Naive thymus-derived CD4-positive, alpha-beta T cell (primary cell): ENCODE measurements around the gene DAPP1. TPM values are rescaled to one million over a fixed set of nuclear protein-coding genes. Genes with fewer than 3 reads are reported as not detected.
"Not testable (repeated sequence)": the region's sequence is repeated elsewhere in the genome, so short reads cannot be mapped to it uniquely, and the experiment has no call there.

Experiments used
- ATAC-seq: fragments of 150-1000 bp; cut with Tn5 transposase; 2 replicates; pipeline ENCODE4 v1.10.0; 2021; ENCODE audit warnings: mild to moderate bottlenecking, moderate library complexity
- CTCF ChIA-PET: fragments of 350-600 bp; sonication (Branson Sonifier 250); formaldehyde crosslinking; loops from one replicate; lab custom pipeline; 2021; ENCODE audit warnings: antibody characterized with exemption; lab: Charles Lee
- POLR2A ChIA-PET: fragments of 350-600 bp; sonication (Branson Sonifier 250); formaldehyde crosslinking; loops from one replicate; lab custom pipeline; 2021; ENCODE audit warnings: antibody characterized with exemption, inconsistent platforms; lab: Charles Lee
- DNase-seq, 9 donors: peaks; one replicate each; pipeline versions ENCODE4 v3.0.0 to v3.0.0-alpha.2; 2020 to 2022; ENCODE audit warnings: mixed read lengths in 1 of 9
- H3K27ac ChIP-seq: one replicate; pipeline ENCODE4 v1.7.0; 2013; ENCODE audit warnings: mild to moderate bottlenecking, low read depth, low read length, moderate library complexity
- H3K27me3 ChIP-seq, 2 donors: one replicate each; pipeline ENCODE4 v1.7.0; 2013; ENCODE audit warnings: low read length in 2 of 2, mild to moderate bottlenecking in 2 of 2, moderate library complexity in 2 of 2; ENCODE audit not compliant: control insufficient read depth in 2 of 2, insufficient read depth in 2 of 2
- H3K36me3 ChIP-seq, 3 experiments: 1 replicate in 2 of 3; 2 replicates in 1 of 3; pipeline ENCODE4 v1.7.0; 2013; ENCODE audit warnings: low read length in 3 of 3, mild to moderate bottlenecking in 3 of 3, moderate library complexity in 1 of 3; ENCODE audit not compliant: insufficient read depth in 3 of 3, control insufficient read depth in 2 of 3
- H3K4me1 ChIP-seq, 2 donors: one replicate each; pipeline ENCODE4 v1.7.0; 2013; ENCODE audit warnings: low read length in 2 of 2, mild to moderate bottlenecking in 2 of 2, moderate library complexity in 1 of 2; ENCODE audit not compliant: control insufficient read depth in 2 of 2, insufficient read depth in 2 of 2
- H3K4me3 ChIP-seq: 2 replicates; pipeline ENCODE4 v1.7.0; 2013; ENCODE audit warnings: mild to moderate bottlenecking, low read length
- H3K9me3 ChIP-seq, 3 experiments: 1 replicate in 2 of 3; 2 replicates in 1 of 3; pipeline ENCODE4 v1.7.0; 2013; ENCODE audit warnings: low read length in 3 of 3; ENCODE audit not compliant: control insufficient read depth in 2 of 3
- H3K27ac Mint-ChIP-seq, 9 donors: one replicate each; pipeline ENCODE4 v1.8.0; 2020 to 2022; ENCODE audit warnings: mixed read lengths in 9 of 9, mild to moderate bottlenecking in 8 of 9, moderate library complexity in 5 of 9, inconsistent platforms in 2 of 9
- H3K27me3 Mint-ChIP-seq, 5 donors: one replicate each; pipeline ENCODE4 v1.8.0; 2021 to 2022; ENCODE audit warnings: mixed read lengths in 5 of 5, mild to moderate bottlenecking in 1 of 5
- H3K36me3 Mint-ChIP-seq, 5 donors: one replicate each; pipeline ENCODE4 v1.8.0; 2020 to 2022; ENCODE audit warnings: mixed read lengths in 5 of 5, mild to moderate bottlenecking in 3 of 5, inconsistent platforms in 1 of 5
- H3K4me1 Mint-ChIP-seq, 7 donors: one replicate each; pipeline ENCODE4 v1.8.0; 2020 to 2022; ENCODE audit warnings: mixed read lengths in 7 of 7, mild to moderate bottlenecking in 3 of 7, inconsistent platforms in 1 of 7
- H3K4me3 Mint-ChIP-seq, 10 donors: one replicate each; pipeline ENCODE4 v1.8.0; 2020 to 2022; ENCODE audit warnings: mild to moderate bottlenecking in 10 of 10, mixed read lengths in 10 of 10, moderate library complexity in 6 of 10, inconsistent platforms in 2 of 10
- H3K9me3 Mint-ChIP-seq, 11 donors: one replicate each; pipeline ENCODE4 v1.8.0; 2020 to 2022; ENCODE audit warnings: mixed read lengths in 11 of 11, mild to moderate bottlenecking in 4 of 11, inconsistent platforms in 1 of 11, moderate library complexity in 1 of 11
- intact Hi-C, 2 donors: fragments of 100-400 bp; cut with micrococcal nuclease; formaldehyde crosslinking; loops; one replicate each; pipeline ENCODE4 v1.15.1; 2023
- polyA plus RNA-seq, 2 donors: library from polyadenylated mRNA; unstranded; fragments of 300-500 nt; fragmentation: Illumina TruSeq; gene quantifications; one replicate each; pipeline ENCODE4 v1.2.3, GENCODE V29; 2021
- total RNA-seq, 6 experiments: library from RNA in 5 of 6; stranded (reverse) in 5 of 6; gene quantifications; 1 replicate in 5 of 6; 2 replicates in 1 of 6; pipeline ENCODE4 v1.2.3 and lab custom pipeline; 2021 to 2026

The DAPP1 gene
- total and polyA plus RNA-seq, 7 experiments from 2014 or later: 10.9 to 49.6 (median 20.7) TPM

- peaks cover 7 to 31% (median 26%) of the 10 kb centered on the region in 5 donors for H3K36me3 Mint-ChIP-seq
- CTCF ChIA-PET: interaction anchor here (0.9 kb wide), 1 partner anchor 17 kb away, joined by 4 read pairs; no protein-coding TSS in a partner anchor
Observed at GRCh38 chr4:99826016-99826415, 9.4 kb downstream of the DAPP1 start.

GRCh38 chr4:99827454-99827853 is 10.8 kb downstream of the DAPP1 start:
- CTCF ChIA-PET: no interaction called here
- Histone ChIP-seq H3K4me3 (no peak overlapping the region), H3K27me3 (no peaks in the 10 kb centered on the region), H3K36me3 (no peaks in the 10 kb centered on the region), H3K9me3 (no peaks in the 10 kb centered on the region), H3K27ac (no peak overlapping the region), H3K4me1 (no peaks in the 10 kb centered on the region)
- POLR2A ChIA-PET: no interaction called here
- ATAC-seq: peak; percentile 57
- DNase-seq: no peak
- intact Hi-C loops: no loop called here
- Mint-ChIP-seq H3K9me3 (peaks cover 0 to 5% (median 0%) of the 10 kb centered on the region in 11 donors), H3K27ac (peak overlapping the region in 1 of 9 donors; percentile 20), H3K4me3 (no peak overlapping the region), H3K4me1 (peaks cover 22 to 71% (median 47%) of the 10 kb centered on the region in 7 donors), H3K36me3 (peaks cover 6 to 29% (median 26%) of the 10 kb centered on the region in 5 donors), H3K27me3 (no peaks in the 10 kb centered on the region)

More at GRCh38 chr4:99826016-99826415, 9.4 kb downstream of the DAPP1 start:
- no peak overlapping the region for H3K4me3 Mint-ChIP-seq
- peaks cover 0 to 8% (median 0%) of the 10 kb centered on the region in 11 donors for H3K9me3 Mint-ChIP-seq
- H3K4me3 ChIP-seq: no peak overlapping the region
- no peaks in the 10 kb centered on the region for H3K36me3 ChIP-seq
- H3K27ac Mint-ChIP-seq: peak overlapping the region in 1 of 9 donors; percentile 60
- DNase-seq (no peak), ATAC-seq (no peak)
- no peaks in the 10 kb centered on the region for H3K27me3 ChIP-seq
- H3K27ac ChIP-seq: no peak overlapping the region
- peaks cover 0 to 4% of the 10 kb centered on the region in 2 donors for H3K4me1 ChIP-seq
- no peaks in the 10 kb centered on the region for H3K9me3 ChIP-seq
- peaks cover 30 to 74% (median 61%) of the 10 kb centered on the region in 7 donors for H3K4me1 Mint-ChIP-seq
- no peaks in the 10 kb centered on the region for H3K27me3 Mint-ChIP-seq
- intact Hi-C loops: no loop called here
- POLR2A ChIA-PET: interaction anchor here (0.9 kb wide), 1 partner anchor 9 kb away, joined by 3 read pairs; the partner anchor contains the start of gene DAPP1

GRCh38 chr4:99827857-99828256 is 11.2 kb downstream of the DAPP1 start:
- intact Hi-C loops: loop anchor here in 1 of 2 donors (1.0 kb wide), 1 partner anchor 12 kb away; the partner anchor contains the start of gene DAPP1
- H3K4me3 Mint-ChIP-seq: no peak overlapping the region
- H3K4me3 ChIP-seq: no peak overlapping the region
- peak overlapping the region in 1 of 9 donors; percentile 20 for H3K27ac Mint-ChIP-seq
- peaks cover 6 to 26% (median 22%) of the 10 kb centered on the region in 5 donors for H3K36me3 Mint-ChIP-seq
- no peak for DNase-seq
- H3K4me1 ChIP-seq: no peaks in the 10 kb centered on the region
- no peak overlapping the region for H3K27ac ChIP-seq
- ATAC-seq: no peak
- H3K27me3 Mint-ChIP-seq: no peaks in the 10 kb centered on the region
- POLR2A ChIA-PET: interaction anchor here (0.9 kb wide), 1 partner anchor 53 kb away, joined by 4 read pairs; no protein-coding TSS in a partner anchor
- H3K27me3 ChIP-seq: no peaks in the 10 kb centered on the region
- H3K36me3 ChIP-seq: no peaks in the 10 kb centered on the region
- peaks cover 0 to 5% (median 0%) of the 10 kb centered on the region in 11 donors for H3K9me3 Mint-ChIP-seq
- peaks cover 18 to 67% (median 44%) of the 10 kb centered on the region in 7 donors for H3K4me1 Mint-ChIP-seq
- no peaks in the 10 kb centered on the region for H3K9me3 ChIP-seq
- CTCF ChIA-PET: no interaction called here

- Mint-ChIP-seq H3K9me3 (peaks cover 0 to 5% (median 0%) of the 10 kb centered on the region in 11 donors), H3K4me3 (no peak overlapping the region), H3K36me3 (peaks cover 6 to 25% (median 20%) of the 10 kb centered on the region in 5 donors), H3K27ac (no peak overlapping the region), H3K27me3 (no peaks in the 10 kb centered on the region), H3K4me1 (peaks cover 16 to 64% (median 45%) of the 10 kb centered on the region in 7 donors)
- H3K27me3 ChIP-seq: no peaks in the 10 kb centered on the region
- ATAC-seq: no peak
- intact Hi-C loops: loop anchor here in 1 of 2 donors (1.0 kb wide), 1 partner anchor 12 kb away; the partner anchor contains the start of gene DAPP1
- ChIA-PET CTCF (no interaction called here), POLR2A (interaction anchor here (0.9 kb wide), 1 partner anchor 52 kb away, joined by 4 read pairs; no protein-coding TSS in a partner anchor)
- no peak for DNase-seq
- no peak overlapping the region for H3K4me3 ChIP-seq
- H3K9me3 ChIP-seq: no peaks in the 10 kb centered on the region
- no peak overlapping the region for H3K27ac ChIP-seq
- no peaks in the 10 kb centered on the region for H3K4me1 ChIP-seq
- H3K36me3 ChIP-seq: no peaks in the 10 kb centered on the region
Observed at GRCh38 chr4:99828477-99828876, 11.8 kb downstream of the DAPP1 start.

DNA sequence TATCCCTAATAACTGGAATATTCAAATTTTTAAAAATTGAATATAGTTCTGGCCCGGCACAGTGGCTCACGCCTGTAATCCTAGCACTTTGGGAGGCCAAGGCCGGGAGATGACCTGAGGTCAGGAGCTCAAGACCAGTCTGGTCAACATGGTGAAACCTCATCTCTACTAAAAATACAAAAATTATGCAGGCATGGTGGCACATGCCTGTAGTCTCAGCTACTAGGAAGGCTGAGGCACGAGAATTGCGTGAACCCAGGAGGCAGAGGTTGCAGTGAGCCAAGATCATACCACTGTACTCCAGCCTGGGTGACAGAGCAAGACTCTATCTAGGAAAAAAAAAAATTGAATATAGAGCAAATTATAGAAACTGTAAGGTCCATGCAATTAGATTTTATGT is 13.4 kb downstream of the DAPP1 start:
- H3K27ac ChIP-seq, H3K4me3 ChIP-seq, H3K27ac Mint-ChIP-seq, H3K36me3 ChIP-seq, H3K4me1 ChIP-seq, ATAC-seq, H3K27me3 Mint-ChIP-seq, intact Hi-C loops, H3K9me3 Mint-ChIP-seq, H3K4me3 Mint-ChIP-seq, H3K9me3 ChIP-seq, H3K27me3 ChIP-seq, DNase-seq: not testable (repeated sequence)
- peaks cover 12 to 49% (median 32%) of the 10 kb centered on the region in 7 donors for H3K4me1 Mint-ChIP-seq
- ChIA-PET CTCF (interaction anchor here (0.6 to 1.0 kb wide), 3 partner anchors 18 to 21 kb away, joined by 3 to 5 read pairs (median 5); no protein-coding TSS in a partner anchor), POLR2A (interaction anchor here (0.6 to 1.1 kb wide), 5 partner anchors 9 to 1242 kb away, joined by 3 read pairs; partner anchors contain the start of gene LAMTOR3)
- H3K36me3 Mint-ChIP-seq: peaks cover 4 to 21% (median 12%) of the 10 kb centered on the region in 5 donors

- H3K9me3 Mint-ChIP-seq: no peaks in the 10 kb centered on the region
- H3K4me1 ChIP-seq: no peaks in the 10 kb centered on the region
- no peak overlapping the region for H3K27ac Mint-ChIP-seq
- DNase-seq (no peak), ATAC-seq (no peak)
- H3K4me3 Mint-ChIP-seq: no peak overlapping the region
- H3K27me3 ChIP-seq: no peaks in the 10 kb centered on the region
- H3K4me3 ChIP-seq: no peak overlapping the region
- no peaks in the 10 kb centered on the region for H3K9me3 ChIP-seq
- H3K27me3 Mint-ChIP-seq: no peaks in the 10 kb centered on the region
- peaks cover 8 to 30% (median 24%) of the 10 kb centered on the region in 5 donors for H3K36me3 Mint-ChIP-seq
- H3K36me3 ChIP-seq: peaks cover 0 to 17% (median 11%) of the 10 kb centered on the region in 3 experiments
- intact Hi-C loops: no loop called here
- POLR2A ChIA-PET: no interaction called here
- H3K27ac ChIP-seq: no peak overlapping the region
- CTCF ChIA-PET: no interaction called here
- peaks cover 6 to 30% (median 16%) of the 10 kb centered on the region in 7 donors for H3K4me1 Mint-ChIP-seq
Observed at GRCh38 chr4:99832321-99832720, 15.7 kb downstream of the DAPP1 start.
